ENCODE results near the gene TXNDC2. TPM values are rescaled to one million over a fixed set of nuclear protein-coding genes. Genes with fewer than 3 reads are reported as not detected.

TXNDC2 gene
- total RNA-seq, 1 donor from 2014 or later, result not detected

DNA sequence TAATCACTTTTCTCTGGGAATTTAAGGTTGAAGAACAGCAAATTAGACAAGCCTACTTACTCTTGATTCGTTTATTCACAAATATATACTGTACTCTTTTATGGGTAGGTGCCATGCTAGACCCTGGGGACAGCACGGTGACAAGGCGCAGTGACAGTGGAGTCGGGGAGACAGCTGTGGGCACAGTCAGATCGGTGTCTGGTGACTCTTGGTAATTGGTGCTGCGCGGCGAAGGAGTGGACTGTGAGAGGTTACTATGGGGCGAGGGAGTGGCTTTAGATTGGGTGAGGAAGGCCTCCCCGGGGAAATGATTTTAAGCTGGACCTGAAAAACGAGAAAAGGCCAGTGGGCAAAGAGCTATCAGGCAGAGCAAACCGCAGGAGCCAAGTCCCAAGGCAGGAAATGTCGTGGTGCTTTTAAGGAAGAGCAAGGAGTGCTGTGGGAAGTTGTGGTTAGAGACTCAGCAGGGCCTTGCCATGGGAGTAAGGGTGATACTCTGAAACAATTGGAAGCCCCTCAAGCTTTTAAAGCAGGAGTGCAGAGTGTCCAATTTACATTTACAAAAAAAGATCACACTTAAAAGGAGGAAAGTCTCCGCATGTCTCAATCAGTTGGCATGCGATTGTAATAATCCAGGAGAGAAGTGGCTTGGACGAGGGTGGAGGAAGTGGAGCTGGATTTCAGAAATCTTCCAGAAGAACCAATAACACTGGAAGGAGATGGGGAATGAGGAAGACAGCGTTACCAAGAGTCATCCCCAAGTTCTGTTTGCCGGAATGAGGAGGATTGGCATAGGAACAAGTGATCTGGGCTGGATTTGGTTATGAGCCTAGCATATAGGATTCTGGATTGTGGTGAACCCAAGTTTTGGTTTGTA, 36.1 kb upstream of the TXNDC2 start:
- Mint-ChIP-seq H3K4me1 (ENCODE audit: low read depth, unreplicated experiment) (peaks cover 36% of the 10 kb centered on the region), H3K9me3 (ENCODE audit: unreplicated experiment) (peaks cover 22% of the 10 kb centered on the region), H3K36me3 (ENCODE audit: unreplicated experiment) (peaks cover 7% of the 10 kb centered on the region), H3K27ac (ENCODE audit: unreplicated experiment) (peak overlapping the region; percentile 97), H3K27me3 (ENCODE audit: unreplicated experiment) (peaks cover 13% of the 10 kb centered on the region), H3K4me3 (ENCODE audit: unreplicated experiment) (peak overlapping the region; percentile 68)
- peak; percentile 46 for DNase-seq
- TF ChIP-seq, protein P1, sequence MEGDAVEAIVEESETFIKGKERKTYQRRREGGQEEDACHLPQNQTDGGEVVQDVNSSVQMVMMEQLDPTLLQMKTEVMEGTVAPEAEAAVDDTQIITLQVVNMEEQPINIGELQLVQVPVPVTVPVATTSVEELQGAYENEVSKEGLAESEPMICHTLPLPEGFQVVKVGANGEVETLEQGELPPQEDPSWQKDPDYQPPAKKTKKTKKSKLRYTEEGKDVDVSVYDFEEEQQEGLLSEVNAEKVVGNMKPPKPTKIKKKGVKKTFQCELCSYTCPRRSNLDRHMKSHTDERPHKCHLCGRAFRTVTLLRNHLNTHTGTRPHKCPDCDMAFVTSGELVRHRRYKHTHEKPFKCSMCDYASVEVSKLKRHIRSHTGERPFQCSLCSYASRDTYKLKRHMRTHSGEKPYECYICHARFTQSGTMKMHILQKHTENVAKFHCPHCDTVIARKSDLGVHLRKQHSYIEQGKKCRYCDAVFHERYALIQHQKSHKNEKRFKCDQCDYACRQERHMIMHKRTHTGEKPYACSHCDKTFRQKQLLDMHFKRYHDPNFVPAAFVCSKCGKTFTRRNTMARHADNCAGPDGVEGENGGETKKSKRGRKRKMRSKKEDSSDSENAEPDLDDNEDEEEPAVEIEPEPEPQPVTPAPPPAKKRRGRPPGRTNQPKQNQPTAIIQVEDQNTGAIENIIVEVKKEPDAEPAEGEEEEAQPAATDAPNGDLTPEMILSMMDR (IDR thresholded peaks at IDR 0.05; ENCODE audit: partially characterized antibody, unreplicated experiment), result no peak

DNA sequence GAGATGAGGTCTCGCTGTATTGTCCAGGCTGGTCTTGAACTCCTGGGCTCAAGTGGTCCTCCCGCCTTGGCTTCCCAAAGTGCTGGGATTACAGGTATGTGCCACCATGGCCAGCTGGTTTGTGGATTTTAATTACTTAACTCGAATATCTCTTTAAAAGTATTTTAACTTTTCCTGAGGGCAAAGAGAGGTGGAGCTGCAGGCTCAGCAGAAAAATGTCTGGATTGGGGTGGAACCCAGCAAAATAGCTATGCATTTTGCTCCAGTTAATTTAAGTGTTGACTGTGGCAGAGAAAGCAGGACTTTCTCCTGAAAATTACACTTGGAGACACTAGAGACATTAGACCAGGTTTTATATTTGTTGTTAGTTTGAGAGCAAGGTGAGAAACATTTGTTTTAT, 35.5 kb upstream of the TXNDC2 start:
- TF ChIP-seq, protein P1 (IDR thresholded peaks at IDR 0.05; ENCODE audit: partially characterized antibody, unreplicated experiment), result no peak
- no peak for DNase-seq
- H3K9me3 Mint-ChIP-seq (ENCODE audit: unreplicated experiment), result peaks cover 19% of the 10 kb centered on the region
- H3K36me3 Mint-ChIP-seq (ENCODE audit: unreplicated experiment), result peaks cover 7% of the 10 kb centered on the region
- no peak overlapping the region for H3K4me3 Mint-ChIP-seq (ENCODE audit: unreplicated experiment)
- H3K27me3 Mint-ChIP-seq (ENCODE audit: unreplicated experiment), result peaks cover 13% of the 10 kb centered on the region
- H3K4me1 Mint-ChIP-seq (ENCODE audit: low read depth, unreplicated experiment), result peaks cover 33% of the 10 kb centered on the region
- no peak overlapping the region for H3K27ac Mint-ChIP-seq (ENCODE audit: unreplicated experiment)

DNA sequence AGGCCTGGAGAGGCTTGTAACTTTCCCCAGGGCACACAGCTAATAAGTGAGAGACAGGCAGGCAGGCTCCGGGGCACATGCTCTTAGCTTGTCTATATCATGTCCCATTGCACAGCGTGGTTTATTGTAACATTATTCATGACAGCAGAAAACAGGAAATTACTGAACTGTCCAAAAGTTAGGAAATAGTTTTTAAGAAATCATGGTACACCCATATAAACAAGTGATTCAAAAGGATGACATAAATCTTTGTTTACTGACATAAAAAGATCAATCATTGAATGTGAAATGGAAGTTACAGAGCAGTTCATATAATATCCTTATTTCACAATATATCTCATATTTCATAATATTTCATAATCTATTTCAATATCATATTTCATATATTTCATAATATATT, 34.3 kb upstream of the TXNDC2 start:
- Mint-ChIP-seq H3K27me3 (ENCODE audit: unreplicated experiment) (peaks cover 13% of the 10 kb centered on the region), H3K36me3 (ENCODE audit: unreplicated experiment) (peaks cover 7% of the 10 kb centered on the region), H3K4me1 (ENCODE audit: low read depth, unreplicated experiment) (peaks cover 32% of the 10 kb centered on the region), H3K27ac (ENCODE audit: unreplicated experiment) (no peak overlapping the region), H3K9me3 (ENCODE audit: unreplicated experiment) (peaks cover 19% of the 10 kb centered on the region), H3K4me3 (ENCODE audit: unreplicated experiment) (no peak overlapping the region)
- TF ChIP-seq, protein P1 (IDR thresholded peaks at IDR 0.05; ENCODE audit: partially characterized antibody, unreplicated experiment), result no peak
- no peak for DNase-seq

DNA sequence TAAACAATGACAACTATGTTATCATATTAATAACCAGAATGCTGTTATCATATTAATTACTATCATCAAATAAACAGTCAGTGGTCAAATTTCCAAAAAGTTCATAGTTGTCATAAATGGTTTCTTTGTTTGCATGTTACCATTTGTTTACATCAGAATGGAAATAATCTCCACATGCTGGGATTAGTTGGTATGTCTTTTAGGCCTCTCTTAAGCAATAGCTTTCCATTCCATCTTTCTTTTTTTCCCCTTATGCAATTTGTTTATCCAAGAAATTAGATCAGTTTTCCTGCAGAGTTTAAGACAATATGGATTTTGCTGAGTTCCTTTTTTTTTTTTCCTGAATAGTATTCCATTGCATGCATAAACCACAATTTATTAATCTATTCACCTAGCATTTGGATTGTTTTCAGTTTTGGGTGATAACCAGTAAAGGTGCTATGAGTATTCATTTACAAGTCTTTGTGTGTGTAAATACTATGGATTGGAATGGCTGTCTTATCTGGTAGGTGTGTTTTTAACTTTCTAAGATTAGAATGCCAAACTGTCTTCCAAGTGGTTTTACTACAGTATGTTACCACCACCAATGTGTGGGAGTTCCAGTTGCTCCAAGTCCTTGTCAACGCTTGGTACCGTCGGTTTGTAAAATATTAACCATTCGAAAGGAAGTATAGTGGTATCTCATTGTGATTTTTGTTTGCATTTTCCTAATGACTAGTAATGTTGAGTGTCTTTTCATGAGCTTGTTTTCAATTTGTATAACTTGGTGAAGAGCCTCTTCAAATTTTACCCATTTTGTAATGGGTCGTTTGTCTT, 33.3 kb upstream of the TXNDC2 start:
- Mint-ChIP-seq H3K36me3 (ENCODE audit: unreplicated experiment) (peaks cover 7% of the 10 kb centered on the region), H3K27me3 (ENCODE audit: unreplicated experiment) (peaks cover 13% of the 10 kb centered on the region), H3K9me3 (ENCODE audit: unreplicated experiment) (peaks cover 14% of the 10 kb centered on the region), H3K4me3 (ENCODE audit: unreplicated experiment) (no peak overlapping the region), H3K27ac (ENCODE audit: unreplicated experiment) (no peak overlapping the region), H3K4me1 (ENCODE audit: low read depth, unreplicated experiment) (peaks cover 26% of the 10 kb centered on the region)
- TF ChIP-seq, protein P1 (IDR thresholded peaks at IDR 0.05; ENCODE audit: partially characterized antibody, unreplicated experiment), result no peak
- DNase-seq, result no peak

Data from glutamatergic neuron (in vitro differentiated cells).